HG03439 (cell line): ENCODE results near the gene ANKRD52.
"Not testable (repeated sequence)": the region's sequence is repeated elsewhere in the genome, so short reads cannot be mapped to it uniquely, and the experiment has no call there.

Experiments
- ATAC-seq: cut with Tn5 transposase; IDR thresholded peaks from one replicate; pipeline ENCODE4 v1.9.1; 2021; ENCODE audit warnings: mild to moderate bottlenecking, moderate library complexity; ENCODE audit not compliant: unreplicated experiment

Gene ANKRD52

DNA sequence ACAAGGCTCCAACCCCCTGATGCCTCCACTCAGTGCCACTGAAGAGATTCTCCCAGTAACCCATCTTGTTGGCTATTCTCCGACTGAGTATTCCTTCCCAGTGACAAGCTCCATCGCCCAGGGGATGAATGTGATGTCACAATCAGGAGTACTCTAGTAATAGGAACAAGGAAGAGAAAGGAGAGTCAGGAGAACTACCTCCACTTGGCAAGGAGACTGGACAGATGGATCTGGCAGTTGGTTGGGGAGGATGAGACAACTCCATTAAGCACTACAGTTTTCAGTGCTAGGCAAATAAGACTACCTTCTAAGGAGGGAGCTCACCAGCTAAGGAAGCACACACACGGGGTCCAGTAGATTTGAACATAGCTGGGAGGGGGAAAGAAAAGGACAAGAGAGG, 41.7 kb downstream of the ANKRD52 start:
- no peak for ATAC-seq

DNA sequence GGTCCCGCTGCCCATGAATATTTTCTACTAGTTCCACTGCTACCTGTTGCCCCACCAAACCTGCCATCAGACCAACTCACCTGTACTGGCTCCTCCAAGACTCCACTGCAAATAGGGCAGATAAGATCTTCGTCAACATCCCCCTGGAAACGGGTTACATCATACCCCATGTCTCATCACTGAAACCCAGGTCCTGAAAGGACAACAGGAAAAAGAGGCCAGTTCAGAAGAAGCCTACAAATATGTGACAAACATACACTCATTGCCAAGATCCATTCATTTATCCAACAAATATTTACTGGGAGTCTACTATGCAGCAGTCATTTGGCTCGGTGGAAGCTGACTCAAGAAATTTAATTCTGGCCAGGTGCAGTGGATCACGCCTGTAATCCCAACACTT, 44.3 kb downstream of the ANKRD52 start:
- no peak for ATAC-seq

DNA sequence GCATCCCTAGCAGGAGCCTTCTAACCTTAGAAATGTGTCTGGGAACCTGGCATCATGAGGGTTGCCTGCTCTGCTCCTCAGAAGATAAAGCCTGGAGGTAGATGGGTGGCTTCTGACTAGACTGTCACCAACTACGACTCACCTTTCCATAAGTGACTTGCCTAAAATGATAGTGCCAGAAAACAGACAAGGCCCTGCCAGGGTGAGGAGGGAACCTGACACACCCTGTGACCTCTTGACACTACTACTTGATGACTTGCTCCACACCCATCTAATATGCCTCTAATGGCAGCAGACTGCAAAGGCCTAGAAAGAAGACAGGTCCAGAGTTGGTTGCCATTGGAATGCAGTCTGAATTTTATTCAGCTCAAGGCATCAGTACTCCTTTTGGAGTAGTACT, 45.8 kb downstream of the ANKRD52 start:
- ATAC-seq: no peak

DNA sequence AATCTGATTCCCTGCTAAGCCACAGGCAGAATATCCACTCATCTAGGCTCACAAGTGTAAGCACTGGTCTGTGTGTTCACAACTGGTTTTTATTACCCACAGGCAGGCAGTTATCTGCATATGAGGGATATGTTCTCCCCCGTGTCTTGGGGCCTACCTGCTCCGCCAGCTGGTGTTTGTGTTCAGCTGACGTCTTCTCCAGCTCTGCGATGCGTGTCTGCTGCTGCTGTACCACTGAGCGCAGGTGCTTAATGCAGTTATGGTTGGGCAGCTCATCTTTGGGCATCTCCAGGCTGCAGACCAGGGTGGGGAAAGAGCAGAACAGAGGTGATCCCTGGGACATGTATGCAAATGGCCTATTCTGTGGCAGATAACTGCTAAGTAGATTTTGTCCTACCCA, 50.2 kb downstream of the ANKRD52 start:
- ATAC-seq: no peak

DNA sequence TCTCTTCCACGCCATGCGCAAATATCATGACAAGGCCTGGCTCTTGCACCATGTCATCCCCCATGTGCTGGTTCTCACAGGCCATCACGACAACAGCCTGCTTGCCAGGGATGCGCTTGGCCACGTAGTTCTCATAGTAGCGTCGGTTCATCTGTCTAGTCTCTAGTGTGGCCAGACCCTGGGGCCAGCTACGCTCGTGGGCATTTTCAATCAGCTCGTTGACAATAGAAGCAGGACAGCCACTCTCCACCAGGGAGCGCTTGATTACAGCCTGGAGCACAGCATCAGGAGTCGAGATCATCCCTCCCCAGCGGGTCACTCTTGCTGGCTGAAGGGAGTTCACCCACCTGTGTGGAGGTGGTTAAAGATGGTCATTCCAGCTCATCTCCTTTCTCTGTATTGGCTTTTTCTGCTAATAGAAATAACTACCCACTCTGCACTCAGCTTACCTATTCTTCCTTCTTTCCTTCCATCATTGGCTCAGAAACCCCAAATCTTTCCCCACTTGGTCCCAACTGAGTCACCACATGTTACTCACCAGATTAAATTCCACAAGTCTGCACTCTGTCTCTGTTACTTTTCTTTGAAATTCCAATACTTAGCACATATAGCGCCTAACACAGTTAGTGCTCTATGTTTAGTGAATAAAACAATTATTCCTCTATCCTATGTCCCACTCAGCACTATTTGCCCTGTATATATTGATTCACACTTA, 51.6 kb downstream of the ANKRD52 start:
- ATAC-seq: no peak

DNA sequence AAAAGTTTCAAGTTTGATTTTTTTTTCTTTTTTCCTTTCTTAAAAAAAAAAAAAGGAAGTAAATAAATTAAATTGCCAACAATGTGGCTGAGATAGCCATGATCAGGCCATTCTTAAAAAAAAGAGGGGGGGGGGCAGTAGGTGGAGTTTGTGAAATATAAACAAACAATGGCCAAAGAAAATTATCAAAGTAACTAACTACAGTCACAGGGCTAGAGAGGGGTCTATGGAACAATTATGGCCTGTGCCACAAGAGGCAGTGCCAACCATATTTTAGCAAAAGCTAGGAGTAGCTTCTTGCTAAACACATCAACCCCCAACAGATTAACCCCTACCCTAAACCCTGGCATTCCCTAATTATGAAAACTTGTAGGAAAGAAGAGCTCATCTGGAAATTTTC, 52.7 kb downstream of the ANKRD52 start:
- no peak for ATAC-seq

DNA sequence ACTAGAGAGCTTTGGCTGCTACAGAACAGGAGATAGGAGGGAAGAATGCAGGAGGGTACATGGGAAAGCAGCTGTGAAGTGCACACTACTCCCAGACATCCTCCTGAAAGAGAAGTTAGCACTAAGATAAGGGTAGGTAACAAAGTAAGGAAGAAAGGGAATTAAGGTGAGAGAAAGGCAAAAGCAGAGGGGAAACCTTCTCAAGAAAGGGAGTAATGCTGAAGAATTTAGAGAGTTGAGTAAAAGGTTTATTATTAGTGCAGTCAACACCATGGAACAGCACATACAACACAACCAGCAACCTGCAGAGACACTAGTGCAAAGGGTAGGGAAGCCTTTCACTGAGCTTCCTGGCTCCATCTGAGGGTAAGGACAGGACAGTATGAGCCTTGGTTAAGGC, 53.9 kb downstream of the ANKRD52 start:
- ATAC-seq: no peak

DNA sequence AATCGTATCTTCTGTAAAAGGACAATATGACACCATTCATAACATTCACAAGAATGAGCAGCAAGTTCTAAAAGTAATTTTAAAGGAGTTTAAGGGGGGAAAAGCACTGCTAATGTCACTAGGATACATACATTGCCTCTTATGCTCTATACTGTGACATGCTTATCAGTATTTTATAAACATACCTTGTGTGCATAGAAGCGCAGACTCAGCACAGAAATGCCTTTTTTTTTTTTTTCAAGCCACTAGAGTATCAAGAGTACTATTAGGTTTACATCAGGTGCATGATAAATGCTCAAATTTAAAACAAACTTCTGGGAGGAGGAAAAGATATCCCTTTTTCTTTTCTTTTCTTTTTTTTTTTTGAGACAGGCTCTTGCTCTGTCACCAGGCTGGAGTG, 55.3 kb downstream of the ANKRD52 start:
- no peak for ATAC-seq

DNA sequence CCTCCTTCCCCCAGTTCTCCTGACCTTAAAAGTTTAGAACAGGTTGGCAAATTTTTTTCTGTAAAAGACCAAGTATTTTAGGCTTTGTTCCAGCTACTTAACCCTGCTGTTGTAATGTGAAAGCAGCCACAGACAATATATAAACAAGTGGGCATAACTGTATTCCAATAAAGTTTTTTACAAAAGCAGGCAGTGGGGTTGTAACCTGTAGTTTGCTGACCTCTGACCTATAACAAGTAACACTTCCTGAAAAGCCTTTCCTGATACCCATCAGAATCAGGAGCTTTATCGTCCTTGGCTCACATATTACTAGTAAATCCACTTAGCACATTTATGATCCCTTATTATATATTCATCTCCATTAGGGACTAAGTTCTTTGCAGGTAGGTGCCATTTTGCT, 55.8 kb downstream of the ANKRD52 start:
- ATAC-seq: no peak

DNA sequence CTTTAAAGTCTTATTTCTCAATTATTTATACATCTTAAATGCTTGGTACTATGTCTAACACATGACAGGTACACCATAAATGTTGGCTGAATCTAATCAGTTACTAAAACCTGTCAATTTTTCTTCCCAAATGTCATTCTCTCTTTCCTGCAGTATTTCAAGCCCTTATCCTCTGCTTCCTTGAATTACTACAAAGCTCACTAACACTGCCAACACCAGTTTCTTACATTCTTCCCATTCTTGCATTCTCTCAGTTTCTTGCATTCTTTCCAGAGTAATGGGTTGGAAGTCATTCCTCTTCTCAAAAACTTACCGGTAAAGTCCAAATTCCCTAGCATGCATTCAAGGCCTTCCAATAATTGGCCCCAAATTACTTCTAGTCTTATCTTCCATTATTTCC, 59.3 kb downstream of the ANKRD52 start:
- no peak for ATAC-seq

DNA sequence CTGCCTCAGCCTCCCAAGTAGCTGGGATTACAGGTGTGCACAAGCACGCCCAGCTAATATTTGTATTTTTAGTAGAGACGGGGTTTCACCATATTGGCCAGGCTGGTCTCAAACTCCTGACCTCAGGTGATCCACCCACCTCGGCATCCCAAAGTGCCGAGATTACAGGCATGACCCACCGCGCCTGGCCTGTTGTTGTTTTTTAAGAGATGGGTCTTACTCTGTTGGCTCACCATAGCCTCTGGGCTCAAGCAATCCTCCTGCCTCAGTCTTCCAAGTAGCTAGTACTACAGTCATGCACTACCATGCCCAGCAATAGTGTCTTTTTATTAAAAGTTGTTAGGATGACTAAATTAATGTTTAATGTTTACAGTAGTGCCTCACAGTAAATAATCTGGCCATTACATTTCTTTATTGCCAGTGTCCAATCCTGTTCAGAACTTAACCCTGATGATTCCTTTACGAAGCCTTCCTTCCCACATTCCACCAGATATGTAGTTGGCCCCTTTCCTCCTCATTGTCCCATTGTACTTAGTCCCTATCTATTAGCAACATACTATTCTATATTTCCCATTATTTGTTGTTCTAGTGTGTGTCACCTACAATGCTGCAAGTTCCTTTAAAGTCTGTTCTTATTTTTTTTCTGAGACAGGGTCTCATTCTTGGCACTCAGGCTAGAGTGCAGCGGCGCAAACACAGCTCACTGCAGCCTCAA, 60.1 kb downstream of the ANKRD52 start:
- no peak for ATAC-seq

DNA sequence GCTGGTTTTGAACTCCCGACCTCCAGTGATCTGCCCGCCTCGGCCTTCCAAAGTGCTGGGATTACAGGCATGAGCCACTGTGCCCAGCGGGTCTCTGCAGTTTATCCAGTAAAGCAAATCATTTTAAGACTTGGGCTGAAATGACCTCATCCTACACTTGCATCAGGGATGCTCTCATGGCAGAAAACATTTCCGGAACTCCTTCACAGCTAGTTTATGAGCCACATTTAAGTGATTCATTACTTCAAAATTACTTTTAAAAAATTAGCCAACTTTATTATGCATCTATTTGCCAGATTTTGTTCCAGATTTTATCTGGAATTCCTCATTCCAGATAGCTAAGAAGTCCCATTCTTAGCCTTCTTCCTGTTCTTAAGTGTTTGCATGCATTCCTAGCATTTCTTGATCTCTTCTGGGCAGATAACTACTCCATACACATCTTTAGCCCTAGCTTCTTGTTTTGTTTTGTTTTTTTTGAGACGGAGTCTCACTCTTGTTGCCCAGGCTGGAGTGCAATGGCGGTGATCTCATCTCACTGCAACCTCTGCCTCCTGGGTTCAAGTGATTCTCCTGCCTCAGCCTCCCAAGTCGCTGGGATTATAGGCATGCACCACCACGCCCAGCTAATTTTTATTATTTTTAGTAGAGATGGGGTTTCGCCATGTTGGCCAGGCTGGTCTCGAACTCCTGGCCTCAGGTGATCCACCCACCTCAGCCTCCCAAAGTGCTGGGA, 61.2 kb downstream of the ANKRD52 start:
- ATAC-seq: not testable (repeated sequence)

DNA sequence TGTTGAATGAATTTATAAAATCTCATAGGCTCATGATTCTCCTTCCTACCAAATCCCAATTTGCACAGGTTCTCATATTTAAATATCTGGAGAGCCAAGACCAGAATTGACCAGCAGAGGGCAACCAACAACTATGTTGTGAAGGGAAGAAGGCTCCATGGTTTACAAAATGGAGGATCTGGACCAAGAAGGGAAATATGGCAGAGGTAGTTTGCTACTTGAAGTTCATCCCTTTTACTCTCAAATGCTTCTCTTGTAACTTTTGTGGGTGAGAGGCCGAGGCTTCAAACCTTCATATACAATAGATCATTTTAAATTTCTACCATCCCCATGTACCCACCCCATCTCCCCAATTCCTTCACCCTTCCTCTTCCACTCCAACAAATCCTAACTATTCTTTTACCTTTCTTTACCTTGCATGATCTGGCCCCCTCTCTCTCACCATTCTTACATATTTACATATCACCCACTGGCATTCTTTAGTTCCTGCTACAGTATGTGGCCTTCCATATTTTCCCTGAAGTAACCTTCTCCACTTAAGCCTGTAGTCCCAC, 65.1 kb downstream of the ANKRD52 start:
- ATAC-seq: peak; percentile 32

DNA sequence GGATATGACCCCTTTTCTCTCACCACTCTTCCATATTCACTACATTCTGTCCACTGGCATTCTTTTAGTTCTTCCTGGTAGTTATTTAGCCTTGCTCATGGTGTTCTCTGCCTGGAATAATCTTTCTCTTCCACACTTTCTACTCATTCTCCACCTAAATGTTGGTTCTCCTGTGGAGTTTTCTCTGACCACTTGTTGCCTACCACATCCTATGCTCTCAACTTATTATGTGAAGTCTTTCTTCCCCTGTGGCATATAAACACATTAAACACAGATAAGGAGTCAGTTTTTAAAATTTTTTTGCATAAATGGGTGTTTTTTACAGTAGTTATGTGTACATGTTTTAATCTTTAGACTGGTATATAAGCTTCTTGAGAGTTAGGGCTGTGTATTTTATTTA, 65.6 kb downstream of the ANKRD52 start:
- no peak for ATAC-seq

DNA sequence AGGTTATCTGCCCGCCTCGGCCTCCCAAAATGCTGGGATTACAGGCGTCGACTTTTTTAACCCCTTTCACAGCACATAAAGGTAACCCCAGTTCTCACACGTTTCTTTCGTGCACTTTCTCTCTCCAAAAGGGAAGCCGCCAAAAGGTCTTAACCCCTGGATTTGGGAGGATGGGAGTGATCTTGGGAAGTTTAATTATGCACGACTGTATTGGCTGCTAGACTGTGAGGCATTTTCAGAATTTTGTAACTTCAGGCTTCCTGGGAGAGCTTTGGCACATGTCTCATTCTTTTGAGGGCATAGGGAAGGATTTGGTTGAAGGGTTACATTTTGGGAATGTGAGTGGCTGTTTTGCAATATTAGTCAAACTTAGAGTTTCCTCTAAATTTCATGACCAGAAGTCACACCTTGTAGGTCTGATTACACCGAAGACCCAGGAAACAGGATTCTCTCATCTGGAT, 67.5 kb downstream of the ANKRD52 start:
- ATAC-seq: no peak

DNA sequence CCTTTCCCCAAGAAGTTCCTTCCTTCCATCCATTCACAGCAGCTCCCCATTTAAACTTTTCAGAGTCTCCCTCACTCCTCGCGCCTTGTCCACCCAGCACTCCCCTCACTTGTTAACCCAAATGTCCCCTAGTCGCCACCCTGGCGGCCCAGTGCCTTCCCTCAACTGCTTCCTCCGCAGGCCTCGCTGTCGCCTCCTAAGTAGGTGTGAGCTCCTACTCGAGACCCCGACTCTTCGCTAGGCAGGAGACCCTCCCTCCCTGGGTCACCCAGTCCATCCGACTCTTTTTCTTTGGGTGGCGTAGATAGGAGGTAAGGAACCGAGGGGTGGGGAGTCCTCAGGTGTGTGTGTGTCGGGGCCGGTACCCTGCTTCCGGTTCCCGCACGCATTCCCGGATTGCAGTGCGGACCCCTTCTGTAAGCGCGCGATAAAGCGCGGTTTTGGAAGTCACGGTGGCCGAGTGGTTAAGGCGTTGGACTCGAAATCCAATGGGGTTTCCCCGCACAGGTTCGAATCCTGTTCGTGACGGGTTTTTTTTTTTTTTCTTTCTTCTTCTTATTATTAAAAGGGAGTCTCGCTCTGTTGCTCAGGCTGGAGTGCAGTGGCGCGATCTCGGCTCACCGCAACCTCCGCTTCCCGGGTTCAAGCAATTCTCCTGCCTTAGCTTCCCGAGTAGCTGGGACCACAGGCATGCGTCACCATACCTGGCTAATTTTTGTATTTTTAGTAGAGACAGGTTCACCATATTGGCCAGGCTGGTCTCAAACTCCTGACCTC, 68.1 kb downstream of the ANKRD52 start:
- ATAC-seq: peak; percentile 33

DNA sequence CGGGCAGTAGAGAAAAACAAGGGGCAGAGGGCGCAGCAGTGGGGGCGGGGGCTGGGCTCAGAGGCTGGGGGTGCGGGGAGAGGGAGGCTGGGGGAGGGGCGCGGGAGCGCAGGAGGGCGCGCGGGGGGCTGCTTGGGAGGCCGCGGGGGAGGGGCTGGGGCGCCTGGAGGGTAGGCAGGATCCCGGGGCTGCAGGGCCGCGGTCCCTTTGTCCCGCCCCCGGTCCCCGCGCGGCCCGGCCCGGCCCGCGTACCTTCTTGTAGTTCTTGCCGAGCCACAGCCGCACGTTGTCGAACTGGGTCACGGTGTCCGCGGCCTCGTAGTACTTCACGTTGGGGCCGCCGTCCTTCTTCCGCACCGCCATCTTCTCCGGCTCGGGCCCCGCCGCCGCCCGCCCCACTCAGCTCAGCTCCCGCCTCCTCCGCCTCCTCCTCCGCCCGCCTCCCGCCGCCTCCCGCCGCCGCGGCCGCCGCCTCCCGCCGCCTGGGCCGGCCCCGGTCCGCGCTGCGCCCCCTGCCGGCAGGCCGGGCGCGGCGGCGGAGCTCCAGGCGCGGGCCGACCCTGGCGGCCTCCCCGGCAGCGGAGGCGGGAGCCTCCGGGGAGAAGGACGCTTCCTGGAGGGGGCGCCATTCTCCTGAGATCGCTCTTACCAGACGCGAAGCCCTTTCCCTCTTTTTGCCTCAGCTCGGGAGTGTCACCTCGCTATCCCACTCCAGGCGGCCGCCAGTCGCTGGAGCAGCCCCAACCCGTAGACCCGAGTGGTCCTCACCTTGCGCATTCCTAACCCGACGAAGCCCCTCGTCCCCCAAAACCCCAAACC, 68.9 kb downstream of the ANKRD52 start, which contains the start of gene SMARCC2:
TSS of gene SMARCC2 (minus strand) at position 385 of the 819 bp plus-strand sequence. CDS start at position 363, 22 bp downstream.
- ATAC-seq: peak; percentile 62

DNA sequence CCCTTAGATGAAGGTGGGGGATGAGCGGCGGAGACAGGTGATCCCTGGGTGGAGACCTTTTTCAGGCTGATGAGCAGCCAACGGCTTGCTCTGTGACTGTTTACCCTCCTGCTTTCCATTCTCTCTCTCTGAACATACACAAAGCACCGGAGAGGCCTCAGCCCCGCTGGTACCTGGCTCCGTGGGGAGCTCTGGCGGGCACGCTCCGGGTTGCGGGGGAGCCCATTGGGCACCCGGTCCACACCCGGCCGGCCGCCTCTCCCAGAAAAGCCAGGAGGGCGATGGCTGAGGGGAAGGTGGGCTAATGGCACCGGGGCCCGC, 69.4 kb downstream of the ANKRD52 start:
- ATAC-seq: no peak

DNA sequence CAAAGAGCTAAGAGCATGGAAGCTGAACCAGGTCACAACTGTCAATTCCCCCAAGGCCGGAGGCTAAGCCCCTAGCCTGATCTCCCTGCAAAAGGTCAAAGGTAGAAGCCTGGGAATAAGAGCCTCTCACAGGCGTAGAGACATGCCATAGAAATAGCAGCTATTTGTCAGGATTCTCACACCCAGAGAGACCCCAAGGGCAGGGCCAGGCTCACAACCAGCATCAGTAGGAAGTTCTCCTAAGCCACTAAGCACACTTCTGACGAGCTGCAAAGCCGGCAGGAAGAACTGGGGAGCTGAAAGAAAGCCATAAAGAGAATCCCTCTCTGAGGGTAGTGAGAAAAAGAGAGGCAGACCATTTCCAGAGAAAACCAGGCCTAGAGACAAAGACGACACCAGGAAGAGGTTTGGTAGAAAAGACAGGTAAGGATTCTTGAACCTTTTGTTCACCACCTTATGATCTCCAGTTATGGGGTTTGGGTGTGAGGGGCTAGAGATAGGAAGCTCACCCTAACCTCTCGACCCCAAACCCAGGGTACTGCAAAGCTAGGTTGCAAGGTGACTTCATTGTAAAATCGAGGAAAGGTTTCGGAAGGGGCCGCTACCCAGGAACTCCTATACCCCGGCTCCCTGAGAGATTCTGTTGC, 69.9 kb downstream of the ANKRD52 start:
- ATAC-seq: no peak
